HepG2 (cell line): ENCODE data around the gene PEX7.

ENCODE experiments used
- DNMT1 ChIP-seq: sonication (generic); formaldehyde crosslinking; IDR thresholded peaks from 2 replicates; pipeline ENCODE4 v1.5.1; 2020; ENCODE audit warnings: mild to moderate bottlenecking, missing genetic modification reagents
- HDAC2 ChIP-seq: sonication (generic); formaldehyde crosslinking; IDR thresholded peaks from 2 replicates; pipeline ENCODE4 v1.4.0; 2020; ENCODE audit warnings: missing genetic modification reagents
- JUNB ChIP-seq: sonication (generic); formaldehyde crosslinking; IDR thresholded peaks from 2 replicates; pipeline ENCODE4 v1.8.0; 2022; ENCODE audit warnings: missing genetic modification reagents, mild to moderate bottlenecking, borderline replicate concordance
- TAF1 ChIP-seq: sonication (generic); formaldehyde crosslinking; IDR thresholded peaks from 2 replicates; pipeline ENCODE4 v1.4.0; 2020; ENCODE audit warnings: missing genetic modification reagents
- ZBTB42 ChIP-seq: sonication (generic); formaldehyde crosslinking; IDR thresholded peaks from 2 replicates; pipeline ENCODE4 v1.5.0; 2020; ENCODE audit warnings: mild to moderate bottlenecking, missing genetic modification reagents

DNA sequence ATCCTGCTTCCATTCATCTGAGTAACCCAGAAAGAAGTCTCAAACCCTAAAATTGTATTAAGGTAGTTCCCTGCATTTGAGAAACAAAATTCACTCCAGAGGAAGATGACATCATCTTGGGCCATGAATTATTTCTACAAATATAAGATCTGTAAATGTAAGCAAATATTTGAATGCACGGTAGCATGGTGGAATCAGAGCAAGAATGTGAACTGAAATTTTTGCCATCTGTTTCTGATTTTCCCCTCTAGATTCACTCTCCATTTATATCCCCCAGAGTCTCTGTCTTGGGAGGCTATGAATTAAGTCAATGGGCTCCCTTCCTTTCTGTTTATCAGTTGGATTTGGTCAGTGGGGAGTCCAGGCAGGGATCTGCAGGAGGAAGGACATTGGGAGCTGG is 24.3 kb upstream of the PEX7 start:
- TF ChIP-seq ZBTB42 (CRISPR knock-in tag) (no peak), DNMT1 (CRISPR knock-in tag) (no peak), TAF1 (CRISPR knock-in tag) (no peak), JUNB (no peak), HDAC2 (no peak)
